ENCODE results near the gene CLK4. TPM values are rescaled to one million over a fixed set of nuclear protein-coding genes. Genes with fewer than 3 reads are reported as not detected.
A peak's percentile ranks its signal among the peaks of the same experiment; 100 is the strongest.

Gene CLK4
- total RNA-seq, 1 donor from 2014 or later = 19.9 TPM

DNA sequence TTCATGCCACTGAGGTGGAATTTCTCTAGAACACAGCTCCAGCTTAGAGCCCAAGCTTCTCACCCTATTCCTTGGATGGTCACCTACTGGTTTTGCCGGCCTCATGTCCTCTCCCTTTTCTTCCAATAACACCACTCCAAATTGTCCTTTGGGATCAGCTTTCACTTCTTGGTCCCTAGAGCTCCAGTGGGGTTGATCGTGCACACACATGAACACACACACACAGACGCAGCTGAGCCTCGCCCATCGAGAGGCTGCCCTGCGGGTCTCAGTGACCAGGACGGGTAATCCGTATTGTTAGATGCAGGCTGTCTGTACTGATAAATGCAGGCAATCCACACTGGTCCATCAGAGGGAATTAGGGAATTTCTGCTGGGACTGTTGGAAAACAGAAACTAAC is 43.6 kb downstream of the CLK4 start:
- TF ChIP-seq, protein P1, sequence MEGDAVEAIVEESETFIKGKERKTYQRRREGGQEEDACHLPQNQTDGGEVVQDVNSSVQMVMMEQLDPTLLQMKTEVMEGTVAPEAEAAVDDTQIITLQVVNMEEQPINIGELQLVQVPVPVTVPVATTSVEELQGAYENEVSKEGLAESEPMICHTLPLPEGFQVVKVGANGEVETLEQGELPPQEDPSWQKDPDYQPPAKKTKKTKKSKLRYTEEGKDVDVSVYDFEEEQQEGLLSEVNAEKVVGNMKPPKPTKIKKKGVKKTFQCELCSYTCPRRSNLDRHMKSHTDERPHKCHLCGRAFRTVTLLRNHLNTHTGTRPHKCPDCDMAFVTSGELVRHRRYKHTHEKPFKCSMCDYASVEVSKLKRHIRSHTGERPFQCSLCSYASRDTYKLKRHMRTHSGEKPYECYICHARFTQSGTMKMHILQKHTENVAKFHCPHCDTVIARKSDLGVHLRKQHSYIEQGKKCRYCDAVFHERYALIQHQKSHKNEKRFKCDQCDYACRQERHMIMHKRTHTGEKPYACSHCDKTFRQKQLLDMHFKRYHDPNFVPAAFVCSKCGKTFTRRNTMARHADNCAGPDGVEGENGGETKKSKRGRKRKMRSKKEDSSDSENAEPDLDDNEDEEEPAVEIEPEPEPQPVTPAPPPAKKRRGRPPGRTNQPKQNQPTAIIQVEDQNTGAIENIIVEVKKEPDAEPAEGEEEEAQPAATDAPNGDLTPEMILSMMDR (IDR thresholded peaks at IDR 0.05; ENCODE audit: unreplicated experiment) = no peak
- Mint-ChIP-seq H3K36me3 (ENCODE audit: low read depth, unreplicated experiment) (peaks cover 10% of the 10 kb centered on the region), H3K9me3 (ENCODE audit: unreplicated experiment) (no peaks in the 10 kb centered on the region), H3K4me1 (ENCODE audit: unreplicated experiment) (peaks cover 22% of the 10 kb centered on the region), H3K27me3 (ENCODE audit: unreplicated experiment) (peaks cover 23% of the 10 kb centered on the region), H3K4me3 (ENCODE audit: unreplicated experiment) (no peak overlapping the region), H3K27ac (ENCODE audit: unreplicated experiment) (no peak overlapping the region)
- DNase-seq (ENCODE audit: low spot score) = no peak

DNA sequence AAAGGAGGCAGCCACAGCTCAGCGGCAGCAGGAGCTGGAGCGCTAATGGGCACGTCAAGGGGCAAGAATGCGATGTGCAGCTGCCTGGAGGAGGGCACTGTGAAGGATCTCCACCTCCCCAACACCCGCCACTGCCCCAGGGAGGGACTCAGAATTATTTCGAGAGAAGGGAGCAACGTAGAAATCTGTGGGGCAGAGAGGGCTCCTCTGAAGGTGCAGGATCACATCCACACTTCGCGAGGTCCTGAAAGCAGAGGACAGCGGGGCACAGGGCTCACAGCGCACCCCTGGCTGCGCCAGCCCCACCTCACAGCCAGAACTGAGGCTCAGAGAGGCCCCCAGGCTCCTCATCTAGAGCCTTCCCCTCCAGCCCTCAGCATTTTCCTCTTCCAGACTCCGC is 44.6 kb downstream of the CLK4 start:
- H3K4me3 Mint-ChIP-seq (ENCODE audit: unreplicated experiment) = no peak overlapping the region
- H3K27ac Mint-ChIP-seq (ENCODE audit: unreplicated experiment) = no peak overlapping the region
- no peaks in the 10 kb centered on the region for H3K9me3 Mint-ChIP-seq (ENCODE audit: unreplicated experiment)
- H3K4me1 Mint-ChIP-seq (ENCODE audit: unreplicated experiment) = peaks cover 12% of the 10 kb centered on the region
- TF ChIP-seq, protein P1 (IDR thresholded peaks at IDR 0.05; ENCODE audit: unreplicated experiment) = no peak
- H3K27me3 Mint-ChIP-seq (ENCODE audit: unreplicated experiment) = peaks cover 16% of the 10 kb centered on the region
- H3K36me3 Mint-ChIP-seq (ENCODE audit: low read depth, unreplicated experiment) = peaks cover 10% of the 10 kb centered on the region
- DNase-seq (ENCODE audit: low spot score) = no peak

DNA sequence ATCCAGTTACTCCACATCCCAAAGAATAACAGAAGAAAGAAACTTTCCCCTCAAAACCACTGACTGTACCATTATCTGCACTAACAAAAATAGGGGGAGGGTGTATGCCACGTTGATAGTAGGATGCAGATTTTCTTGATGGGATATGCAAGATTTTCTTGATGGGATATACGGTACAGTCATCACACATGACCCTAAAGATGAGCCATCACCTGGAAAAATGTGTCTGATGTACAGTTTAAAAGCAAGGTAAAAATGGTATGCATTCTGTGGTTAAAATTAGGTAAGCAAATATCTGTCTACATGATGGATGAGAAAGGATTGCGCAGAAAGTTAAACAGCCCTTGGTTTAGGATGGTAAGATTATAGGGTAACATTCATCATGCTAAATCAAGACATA is 45.2 kb downstream of the CLK4 start:
- H3K27me3 Mint-ChIP-seq (ENCODE audit: unreplicated experiment) = peaks cover 16% of the 10 kb centered on the region
- peaks cover 8% of the 10 kb centered on the region for H3K4me1 Mint-ChIP-seq (ENCODE audit: unreplicated experiment)
- peaks cover 10% of the 10 kb centered on the region for H3K36me3 Mint-ChIP-seq (ENCODE audit: low read depth, unreplicated experiment)
- TF ChIP-seq, protein P1 (IDR thresholded peaks at IDR 0.05; ENCODE audit: unreplicated experiment) = no peak
- peak overlapping the region; percentile 31 for H3K4me3 Mint-ChIP-seq (ENCODE audit: unreplicated experiment)
- H3K9me3 Mint-ChIP-seq (ENCODE audit: unreplicated experiment) = no peaks in the 10 kb centered on the region
- DNase-seq (ENCODE audit: low spot score) = no peak
- no peak overlapping the region for H3K27ac Mint-ChIP-seq (ENCODE audit: unreplicated experiment)

DNA sequence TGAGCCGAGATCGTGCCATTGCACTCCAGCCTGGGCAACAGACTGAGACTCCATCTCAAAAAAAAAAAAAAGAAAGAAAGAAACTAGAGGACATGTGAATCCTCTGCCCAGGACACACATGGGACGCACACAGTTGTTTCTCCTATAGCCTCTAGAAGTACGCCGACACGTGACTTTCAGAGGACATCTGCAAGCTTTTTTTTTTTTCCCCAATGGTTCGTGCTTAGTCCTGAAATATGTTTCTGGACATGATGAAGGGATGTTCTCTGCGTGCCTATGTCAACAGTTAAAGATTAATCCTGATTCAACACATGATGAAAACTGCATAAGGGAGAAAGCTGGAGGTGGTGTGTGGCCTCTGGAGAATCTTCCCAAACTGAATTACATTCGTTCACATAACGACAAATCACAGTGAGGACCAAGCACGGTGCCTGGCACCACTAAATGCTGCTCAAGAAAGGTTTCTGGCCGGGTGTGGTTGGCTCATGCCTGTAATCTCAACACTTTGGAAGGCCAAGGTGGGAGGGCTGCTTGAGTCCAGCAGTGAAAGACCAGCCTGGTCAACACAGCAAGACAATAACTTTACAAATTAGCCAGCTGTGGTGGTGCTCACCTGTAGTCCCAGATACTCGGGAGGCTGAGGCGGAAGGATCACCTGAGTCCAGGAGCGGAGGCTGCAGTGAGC is 46.4 kb downstream of the CLK4 start:
- TF ChIP-seq, protein P1 (IDR thresholded peaks at IDR 0.05; ENCODE audit: unreplicated experiment) = no peak

DNA sequence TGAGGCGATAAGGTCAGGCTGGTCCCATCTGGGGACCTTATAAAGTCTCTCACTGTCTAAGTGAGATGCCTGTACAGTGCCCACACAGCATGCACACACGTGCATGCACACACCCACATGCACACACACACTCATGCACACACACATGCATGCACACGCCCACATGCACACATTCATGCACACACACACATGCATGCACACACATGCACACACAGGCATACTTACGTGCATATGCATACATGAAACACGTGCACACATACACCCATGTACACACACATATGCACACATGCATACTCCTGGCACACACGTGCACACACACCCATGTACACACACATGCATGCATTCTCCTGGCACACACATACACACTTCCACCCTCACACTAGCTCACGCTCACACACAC is 48.9 kb downstream of the CLK4 start:
- Mint-ChIP-seq H3K4me3 (ENCODE audit: unreplicated experiment) (no peak overlapping the region), H3K27me3 (ENCODE audit: unreplicated experiment) (peaks cover 14% of the 10 kb centered on the region), H3K36me3 (ENCODE audit: low read depth, unreplicated experiment) (peaks cover 15% of the 10 kb centered on the region), H3K27ac (ENCODE audit: unreplicated experiment) (no peak overlapping the region), H3K4me1 (ENCODE audit: unreplicated experiment) (peaks cover 10% of the 10 kb centered on the region), H3K9me3 (ENCODE audit: unreplicated experiment) (no peaks in the 10 kb centered on the region)
- DNase-seq (ENCODE audit: low spot score) = no peak
- TF ChIP-seq, protein P1 (IDR thresholded peaks at IDR 0.05; ENCODE audit: unreplicated experiment) = no peak

More for the DNA sequence above, 46.4 kb downstream of the CLK4 start:
- Mint-ChIP-seq H3K27me3 (ENCODE audit: unreplicated experiment) (peaks cover 17% of the 10 kb centered on the region), H3K9me3 (ENCODE audit: unreplicated experiment) (no peaks in the 10 kb centered on the region), H3K4me3 (ENCODE audit: unreplicated experiment) (no peak overlapping the region), H3K4me1 (ENCODE audit: unreplicated experiment) (peaks cover 7% of the 10 kb centered on the region), H3K27ac (ENCODE audit: unreplicated experiment) (no peak overlapping the region), H3K36me3 (ENCODE audit: low read depth, unreplicated experiment) (peaks cover 4% of the 10 kb centered on the region)
- DNase-seq (ENCODE audit: low spot score) = no peak

All from endothelial cell (in vitro differentiated cells).